Astrocyte (in vitro differentiated cells and primary cell): Measurements from ENCODE around the gene KIRREL3. TPM values are rescaled to one million over a fixed set of nuclear protein-coding genes. Genes with fewer than 3 reads are reported as not detected.
A peak's percentile ranks its signal among the peaks of the same experiment; 100 is the strongest.

ENCODE experiments used
- DNase-seq: peaks from one replicate; pipeline ENCODE4 v3.0.0-alpha.2; 2010; ENCODE audit warnings: low read depth
- FAIRE-seq: peaks from 2 replicates; lab custom pipeline; 2011; peaks lifted over from hg19 to GRCh38; lab: Jason Lieb, UNC
- H2AFZ ChIP-seq: 2 replicates; pipeline ENCODE4 v1.6.0; 2012; ENCODE audit warnings: low read depth, low read length, inconsistent platforms
- H3K27ac ChIP-seq: 2 replicates; pipeline ENCODE4 v1.5.1; 2011; ENCODE audit warnings: low read depth, low read length, inconsistent platforms
- H3K27me3 ChIP-seq: 2 replicates; pipeline ENCODE4 v1.6.0; 2011; ENCODE audit warnings: low read length, inconsistent platforms; ENCODE audit not compliant: insufficient read depth
- H3K36me3 ChIP-seq: 2 replicates; pipeline ENCODE4 v1.5.1; 2011; ENCODE audit warnings: low read length, inconsistent platforms; ENCODE audit not compliant: insufficient read depth
- H3K4me1 ChIP-seq: 2 replicates; pipeline ENCODE4 v1.5.1; 2011; ENCODE audit warnings: low read length, inconsistent platforms; ENCODE audit not compliant: insufficient read depth
- H3K4me2 ChIP-seq: 2 replicates; pipeline ENCODE4 v1.6.0; 2012; ENCODE audit warnings: low read length, inconsistent platforms
- H3K4me3 ChIP-seq: 2 replicates; pipeline ENCODE4 v1.5.1; 2011; ENCODE audit warnings: low read depth, mild to moderate bottlenecking, low read length, inconsistent platforms; ENCODE audit not compliant: insufficient read depth
- H3K79me2 ChIP-seq: 2 replicates; pipeline ENCODE4 v1.6.0; 2012; ENCODE audit warnings: mild to moderate bottlenecking, low read length, inconsistent platforms; ENCODE audit not compliant: insufficient read depth
- H3K9ac ChIP-seq: 2 replicates; pipeline ENCODE4 v1.6.0; 2012; ENCODE audit warnings: mild to moderate bottlenecking, low read length, inconsistent platforms
- H3K9me3 ChIP-seq: 2 replicates; pipeline ENCODE4 v1.5.1; 2012; ENCODE audit warnings: low read depth, mild to moderate bottlenecking, low read length, inconsistent platforms; ENCODE audit not compliant: insufficient read depth
- H4K20me1 ChIP-seq: 2 replicates; pipeline ENCODE4 v1.6.0; 2012; ENCODE audit warnings: low read length, inconsistent platforms; ENCODE audit not compliant: insufficient read depth
- H3K27ac Mint-ChIP-seq: one replicate; pipeline ENCODE4 v1.8.0; 2021; ENCODE audit warnings: mild to moderate bottlenecking, mixed read lengths; ENCODE audit not compliant: unreplicated experiment
- H3K27me3 Mint-ChIP-seq: one replicate; pipeline ENCODE4 v1.8.0; 2021; ENCODE audit warnings: low read depth, mixed read lengths; ENCODE audit not compliant: unreplicated experiment
- H3K36me3 Mint-ChIP-seq: one replicate; pipeline ENCODE4 v1.8.0; 2021; ENCODE audit warnings: low read depth, mixed read lengths; ENCODE audit not compliant: unreplicated experiment
- H3K4me1 Mint-ChIP-seq: one replicate; pipeline ENCODE4 v1.8.0; 2021; ENCODE audit warnings: low read depth, mixed read lengths; ENCODE audit not compliant: unreplicated experiment
- H3K4me3 Mint-ChIP-seq: one replicate; pipeline ENCODE4 v1.8.0; 2021; ENCODE audit warnings: mild to moderate bottlenecking, moderate library complexity, mixed read lengths; ENCODE audit not compliant: unreplicated experiment
- H3K9me3 Mint-ChIP-seq: one replicate; pipeline ENCODE4 v1.8.0; 2021; ENCODE audit warnings: mild to moderate bottlenecking, mixed read lengths; ENCODE audit not compliant: unreplicated experiment
- CTCF ChIP-seq: IDR thresholded peaks from 2 replicates; pipeline ENCODE4 v1.5.1; 2011; ENCODE audit warnings: low read depth, mild to moderate bottlenecking, inconsistent platforms, low read length, moderate library complexity; ENCODE audit not compliant: insufficient read depth
- EZH2 ChIP-seq: IDR thresholded peaks from 2 replicates; pipeline ENCODE4 v1.6.1; 2012; ENCODE audit warnings: mild to moderate bottlenecking, low read length, inconsistent platforms; ENCODE audit not compliant: insufficient read depth
- total RNA-seq: library from RNA; stranded (reverse); gene quantifications from 2 replicates; pipeline ENCODE4 v1.2.1, GENCODE V29; 2021

Gene KIRREL3
- total RNA-seq, 1 donor from 2014 or later, result 0.91 TPM

GRCh38 chr11:126480410-126481302 is 519.9 kb downstream of the KIRREL3 start:
- peaks cover 20% of the 10 kb centered on the region for H3K4me1 ChIP-seq
- H3K27me3 ChIP-seq, result peaks cover 3% of the 10 kb centered on the region
- H2AFZ ChIP-seq, result peak overlapping the region; percentile 95
- H3K79me2 ChIP-seq, result no peaks in the 10 kb centered on the region
- H3K27me3 Mint-ChIP-seq, result peaks cover 7% of the 10 kb centered on the region
- H3K27ac Mint-ChIP-seq, result peak overlapping the region; percentile 98
- peaks cover 3% of the 10 kb centered on the region for H3K9me3 ChIP-seq
- no peaks in the 10 kb centered on the region for H3K36me3 ChIP-seq
- TF ChIP-seq CTCF (peak; percentile 90), EZH2 (no peak)
- peak overlapping the region; percentile 64 for H3K9ac ChIP-seq
- H3K4me3 Mint-ChIP-seq, result peak overlapping the region; percentile 69
- H3K4me2 ChIP-seq, result peak overlapping the region; percentile 80
- no peaks in the 10 kb centered on the region for H3K36me3 Mint-ChIP-seq
- FAIRE-seq (peak; percentile 92), DNase-seq (peak; percentile 70)
- H3K4me1 Mint-ChIP-seq, result peaks cover 22% of the 10 kb centered on the region
- H3K9me3 Mint-ChIP-seq, result peaks cover 5% of the 10 kb centered on the region
- peak overlapping the region; percentile 16 for H3K27ac ChIP-seq
- peak overlapping the region; percentile 27 for H3K4me3 ChIP-seq
- H4K20me1 ChIP-seq, result no peaks in the 10 kb centered on the region

GRCh38 chr11:126480015-126480409 is 520.6 kb downstream of the KIRREL3 start:
- no peak overlapping the region for H3K4me3 Mint-ChIP-seq
- Histone ChIP-seq H3K9ac (no peak overlapping the region), H3K4me2 (no peak overlapping the region), H4K20me1 (no peaks in the 10 kb centered on the region), H3K36me3 (no peaks in the 10 kb centered on the region), H3K9me3 (peaks cover 3% of the 10 kb centered on the region), H3K4me1 (peaks cover 17% of the 10 kb centered on the region), H3K4me3 (no peak overlapping the region), H2AFZ (no peak overlapping the region), H3K27ac (no peak overlapping the region), H3K79me2 (no peaks in the 10 kb centered on the region), H3K27me3 (peaks cover 3% of the 10 kb centered on the region)
- no peaks in the 10 kb centered on the region for H3K36me3 Mint-ChIP-seq
- FAIRE-seq (no peak), DNase-seq (no peak)
- peaks cover 5% of the 10 kb centered on the region for H3K9me3 Mint-ChIP-seq
- H3K27ac Mint-ChIP-seq, result peak overlapping the region; percentile 35
- H3K4me1 Mint-ChIP-seq, result peaks cover 17% of the 10 kb centered on the region
- peaks cover 3% of the 10 kb centered on the region for H3K27me3 Mint-ChIP-seq
- TF ChIP-seq CTCF, result no peak
- TF ChIP-seq EZH2, result no peak
